Adipocyte (in vitro differentiated cells): Measurements from ENCODE around the gene FBL.
"Not testable (repeated sequence)": the region's sequence is repeated elsewhere in the genome, so short reads cannot be mapped to it uniquely, and the experiment has no call there.

Source experiments
- DNase-seq: peaks from one replicate; pipeline ENCODE4 v3.0.0-alpha.2; 2015; ENCODE audit warnings: low read depth
- H3K27me3 ChIP-seq: replicated peaks from 2 replicates; pipeline ENCODE4 v1.7.0; 2013; ENCODE audit warnings: mild to moderate bottlenecking, low read length, moderate library complexity; ENCODE audit not compliant: control insufficient read depth, insufficient read depth
- H3K36me3 ChIP-seq: 2 replicates; pipeline ENCODE4 v1.7.0; 2013; ENCODE audit warnings: low read length, mild to moderate bottlenecking, moderate library complexity; ENCODE audit not compliant: control insufficient read depth, insufficient read depth, severe bottlenecking
- H3K4me1 ChIP-seq: 2 replicates; pipeline ENCODE4 v1.7.0; 2013; ENCODE audit warnings: mild to moderate bottlenecking, low read length, moderate library complexity; ENCODE audit not compliant: control insufficient read depth, insufficient read depth
- H3K4me3 ChIP-seq: 2 replicates; pipeline ENCODE4 v1.7.0; 2013; ENCODE audit warnings: mild to moderate bottlenecking, low read length, moderate library complexity
- H3K9ac ChIP-seq: 2 replicates; pipeline ENCODE4 v1.7.0; 2013; ENCODE audit warnings: mild to moderate bottlenecking, low read length, moderate library complexity
- H3K9me3 ChIP-seq: 2 replicates; pipeline ENCODE4 v1.7.0; 2013; ENCODE audit warnings: mild to moderate bottlenecking, low read length, moderate library complexity; ENCODE audit not compliant: control insufficient read depth

Gene FBL

GRCh38 chr19:39845933-39846677, at the start of gene FBL:
Gene FBL (minus strand): TSS chr19:39846379. CDS start chr19:39846300, 79 bp downstream.
- Histone ChIP-seq H3K9me3 (no peaks in the 10 kb centered on the region), H3K4me3 (peak within 1 kb of the TSS; percentile 99)
- peak; percentile 99 for DNase-seq

GRCh38 chr19:39895096-39895495, 48.9 kb upstream of the FBL start:
- not testable (repeated sequence) for H3K4me1 ChIP-seq, H3K9ac ChIP-seq, H3K4me3 ChIP-seq, H3K36me3 ChIP-seq, DNase-seq, H3K9me3 ChIP-seq
- H3K27me3 ChIP-seq = peaks cover 20% of the 10 kb centered on the region

More at GRCh38 chr19:39845933-39846677, at the start of gene FBL:
- peak within 1 kb of the TSS; percentile 93 for H3K9ac ChIP-seq
- no peaks in the 10 kb centered on the region for H3K36me3 ChIP-seq
- H3K4me1 ChIP-seq = peaks cover 37% of the 10 kb centered on the region
- H3K27me3 ChIP-seq = no peaks in the 10 kb centered on the region

GRCh38 chr19:39894236-39894606, 48.0 kb upstream of the FBL start:
- not testable (repeated sequence) for H3K4me3 ChIP-seq, H3K4me1 ChIP-seq, DNase-seq, H3K9ac ChIP-seq, H3K36me3 ChIP-seq, H3K9me3 ChIP-seq
- peaks cover 20% of the 10 kb centered on the region for H3K27me3 ChIP-seq

GRCh38 chr19:39893366-39894235, 47.4 kb upstream of the FBL start:
- not testable (repeated sequence) for DNase-seq, H3K9ac ChIP-seq, H3K4me3 ChIP-seq

GRCh38 chr19:39892506-39892902, 46.3 kb upstream of the FBL start:
- peaks cover 20% of the 10 kb centered on the region for H3K27me3 ChIP-seq
- not testable (repeated sequence) for H3K4me3 ChIP-seq, H3K36me3 ChIP-seq, H3K9ac ChIP-seq, DNase-seq, H3K4me1 ChIP-seq, H3K9me3 ChIP-seq

More at GRCh38 chr19:39893366-39894235, 47.4 kb upstream of the FBL start:
- H3K36me3 ChIP-seq, H3K4me1 ChIP-seq, H3K9me3 ChIP-seq: not testable (repeated sequence)
- H3K27me3 ChIP-seq = peaks cover 20% of the 10 kb centered on the region

GRCh38 chr19:39891660-39892505, 45.7 kb upstream of the FBL start:
- H3K4me1 ChIP-seq, DNase-seq, H3K9ac ChIP-seq, H3K9me3 ChIP-seq, H3K4me3 ChIP-seq, H3K36me3 ChIP-seq: not testable (repeated sequence)
- peaks cover 20% of the 10 kb centered on the region for H3K27me3 ChIP-seq

- Histone ChIP-seq H3K4me3 (no peak overlapping the region), H3K9me3 (no peaks in the 10 kb centered on the region), H3K4me1 (no peaks in the 10 kb centered on the region), H3K27me3 (peaks cover 20% of the 10 kb centered on the region), H3K36me3 (no peaks in the 10 kb centered on the region), H3K9ac (no peak overlapping the region)
- no peak for DNase-seq
Observed at GRCh38 chr19:39890755-39891551, 44.8 kb upstream of the FBL start.

GRCh38 chr19:39889872-39890754, 43.9 kb upstream of the FBL start:
- not testable (repeated sequence) for H3K4me3 ChIP-seq, H3K9me3 ChIP-seq, DNase-seq, H3K9ac ChIP-seq, H3K36me3 ChIP-seq, H3K4me1 ChIP-seq
- H3K27me3 ChIP-seq = peaks cover 20% of the 10 kb centered on the region

GRCh38 chr19:39887456-39887951, 41.3 kb upstream of the FBL start:
- not testable (repeated sequence) for H3K4me1 ChIP-seq, DNase-seq, H3K36me3 ChIP-seq, H3K9ac ChIP-seq, H3K4me3 ChIP-seq, H3K9me3 ChIP-seq
- peaks cover 14% of the 10 kb centered on the region for H3K27me3 ChIP-seq
